Measurements from ENCODE around the gene WDR37. TPM values are rescaled to one million over a fixed set of nuclear protein-coding genes. Genes with fewer than 3 reads are reported as not detected.

WDR37 gene
- total RNA-seq, 1 experiment from 2014 or later: 9.6 TPM

GRCh38 chr10:1025683-1026082, 30.5 kb upstream of the WDR37 start, which contains the start of gene IDI2:
IDI2 (minus strand) TSS chr10:1025859; CDS start chr10:1024723, 1,136 bp downstream.
- ChIA-PET POLR2A (no interaction called here), CTCF (no interaction called here)
- no peaks in the 10 kb centered on the region for H3K27me3 ChIP-seq (ENCODE audit: control insufficient read depth, insufficient read depth, low read length)
- no peak for DNase-seq (ENCODE audit: low read depth, low spot score)
- no peak for ATAC-seq
- in situ Hi-C loops (cut with HindIII; ENCODE audit: low pct_unique_long_range_greater_than_20kb, low sequenced_read_pairs) (no loop called here), intact Hi-C loops (cut with micrococcal nuclease; ENCODE audit: unreplicated experiment) (no loop called here)
- no peak within 1 kb of the TSS for H3K27ac ChIP-seq (ENCODE audit: low read length)
- no peaks in the 10 kb centered on the region for H3K4me1 ChIP-seq (ENCODE audit: control insufficient read depth, insufficient read depth, low read length)
- no TSS peak for BruUV-seq (replicated peaks)
- H3K36me3 ChIP-seq (ENCODE audit: control insufficient read depth, insufficient read depth, low read length): no peaks in the 10 kb centered on the region
- no peaks in the 10 kb centered on the region for H3K9me3 ChIP-seq (ENCODE audit: control insufficient read depth, insufficient read depth, low read depth, low read length)
- TF ChIP-seq TCF7L2 (IDR thresholded peaks at IDR 0.05; ENCODE audit: low read depth, low read length) (no peak), POLR2AphosphoS5 (IDR thresholded peaks at IDR 0.05; ENCODE audit: low read depth, low read length) (no peak), CTCF (IDR thresholded peaks at IDR 0.05) (no peak), SIN3A (IDR thresholded peaks at IDR 0.05; ENCODE audit: borderline replicate concordance, insufficient read depth, low read depth, low read length) (no peak), REST (IDR thresholded peaks at IDR 0.05; ENCODE audit: insufficient read depth in 1 of 2, low read depth in 2 of 2, low read length in 1 of 2) (no peak)
- no peak within 1 kb of the TSS for H3K4me3 ChIP-seq (ENCODE audit: low read depth in 2 of 2, low read length in 2 of 2)

GRCh38 chr10:1026578-1026977, 29.6 kb upstream of the WDR37 start:
- ChIA-PET CTCF (no interaction called here), POLR2A (no interaction called here)
- no TSS peak for BruUV-seq (replicated peaks)
- intact Hi-C loops (cut with micrococcal nuclease; ENCODE audit: unreplicated experiment) (no loop called here), in situ Hi-C loops (cut with HindIII; ENCODE audit: low pct_unique_long_range_greater_than_20kb, low sequenced_read_pairs) (no loop called here)
- no peak overlapping the region for H3K4me3 ChIP-seq (ENCODE audit: low read depth in 2 of 2, low read length in 2 of 2)
- DNase-seq (ENCODE audit: low read depth, low spot score) (no peak), ATAC-seq (no peak)
- H3K27me3 ChIP-seq (ENCODE audit: control insufficient read depth, insufficient read depth, low read length): no peaks in the 10 kb centered on the region
- H3K27ac ChIP-seq (ENCODE audit: low read length): no peak overlapping the region
- H3K36me3 ChIP-seq (ENCODE audit: control insufficient read depth, insufficient read depth, low read length): no peaks in the 10 kb centered on the region
- no peak for TF ChIP-seq SIN3A (IDR thresholded peaks at IDR 0.05; ENCODE audit: borderline replicate concordance, insufficient read depth, low read depth, low read length)
- TF ChIP-seq POLR2AphosphoS5 (IDR thresholded peaks at IDR 0.05; ENCODE audit: low read depth, low read length): no peak
- TF ChIP-seq TCF7L2 (IDR thresholded peaks at IDR 0.05; ENCODE audit: low read depth, low read length): no peak
- no peak for TF ChIP-seq CTCF (IDR thresholded peaks at IDR 0.05)
- H3K9me3 ChIP-seq (ENCODE audit: control insufficient read depth, insufficient read depth, low read depth, low read length): no peaks in the 10 kb centered on the region
- H3K4me1 ChIP-seq (ENCODE audit: control insufficient read depth, insufficient read depth, low read length): no peaks in the 10 kb centered on the region
